GM23338 (cell line): ENCODE measurements around the gene MUL1. TPM values are rescaled to one million over a fixed set of nuclear protein-coding genes. Genes with fewer than 3 reads are reported as not detected.

Experiments
- ATAC-seq: fragments of 200-7000 bp; cut with Tn5 transposase; 3 replicates; pipeline ENCODE4 v1.9.1; 2020
- DNase-seq: peaks from one replicate; pipeline ENCODE4 v3.0.0-alpha.2; 2015; ENCODE audit warnings: low spot score
- H2AFZ ChIP-seq: fragments of 200-600 bp; sonication (generic); 2 replicates; pipeline ENCODE4 v1.8.0; 2016; ENCODE audit warnings: antibody characterized with exemption, mild to moderate bottlenecking, moderate library complexity
- H3F3A ChIP-seq: fragments of 200-600 bp; sonication (generic); replicated peaks from 2 replicates; pipeline ENCODE4 v1.8.0; 2017; ENCODE audit warnings: antibody characterized with exemption, mixed run types, low read depth
- H3K27ac ChIP-seq: fragments of 200-600 bp; sonication (generic); 2 replicates; pipeline ENCODE4 v1.6.1; 2016; ENCODE audit warnings: low read depth
- H3K27me3 ChIP-seq: fragments of 200-600 bp; sonication (generic); 2 replicates; pipeline ENCODE4 v1.8.0; 2016; ENCODE audit warnings: mild to moderate bottlenecking, mixed run types, moderate library complexity; ENCODE audit not compliant: insufficient read depth
- H3K36me3 ChIP-seq: fragments of 200-600 bp; sonication (generic); 2 replicates; pipeline ENCODE4 v1.8.0; 2016; ENCODE audit warnings: mild to moderate bottlenecking; ENCODE audit not compliant: insufficient read depth
- H3K4me1 ChIP-seq: fragments of 200-600 bp; sonication (generic); 2 replicates; pipeline ENCODE4 v1.8.0; 2016; ENCODE audit warnings: mild to moderate bottlenecking, moderate library complexity; ENCODE audit not compliant: insufficient read depth
- H3K4me2 ChIP-seq: fragments of 200-600 bp; sonication (generic); 2 replicates; pipeline ENCODE4 v1.7.1; 2017; ENCODE audit warnings: mixed run types
- H3K4me3 ChIP-seq: fragments of 200-600 bp; sonication (generic); 2 replicates; pipeline ENCODE4 v1.6.1; 2016; ENCODE audit warnings: mixed run types
- H3K79me2 ChIP-seq: fragments of 200-600 bp; sonication (generic); replicated peaks from 2 replicates; pipeline ENCODE4 v1.8.0; 2017; ENCODE audit warnings: mild to moderate bottlenecking; ENCODE audit not compliant: insufficient read depth
- H3K9me2 ChIP-seq: fragments of 200-600 bp; sonication (generic); 2 replicates; pipeline ENCODE4 v1.8.0; 2017; ENCODE audit not compliant: insufficient read depth
- H4K20me1 ChIP-seq: fragments of 200-600 bp; sonication (generic); replicated peaks from 2 replicates; pipeline ENCODE4 v1.8.0; 2017; ENCODE audit warnings: mild to moderate bottlenecking; ENCODE audit not compliant: insufficient read depth
- H3K27ac Mint-ChIP-seq: 2 replicates; pipeline ENCODE4 v1.8.0; 2020; ENCODE audit warnings: inconsistent platforms, mild to moderate bottlenecking, moderate library complexity, mixed read lengths
- H3K27me3 Mint-ChIP-seq: 3 replicates; pipeline ENCODE4 v1.8.0; 2022; ENCODE audit warnings: low read depth, mild to moderate bottlenecking, moderate library complexity, mixed read lengths, inconsistent platforms; ENCODE audit not compliant: insufficient read depth, poor library complexity
- H3K36me3 Mint-ChIP-seq: 3 replicates; pipeline ENCODE4 v1.8.0; 2021; ENCODE audit warnings: low read depth, mild to moderate bottlenecking, inconsistent platforms, moderate library complexity, mixed read lengths
- H3K4me1 Mint-ChIP-seq: 3 replicates; pipeline ENCODE4 v1.8.0; 2020; ENCODE audit warnings: mild to moderate bottlenecking, inconsistent platforms, mixed read lengths
- H3K4me3 Mint-ChIP-seq: 3 replicates; pipeline ENCODE4 v1.8.0; 2021; ENCODE audit warnings: moderate library complexity, mild to moderate bottlenecking, inconsistent platforms, mixed read lengths
- H3K9me3 Mint-ChIP-seq: 3 replicates; pipeline ENCODE4 v1.8.0; 2020; ENCODE audit warnings: moderate library complexity, mild to moderate bottlenecking, inconsistent platforms, mixed read lengths
- CREB1 ChIP-seq: fragments of 250-450 bp; sonication (Bioruptor Pico); IDR thresholded peaks from 2 replicates; pipeline ENCODE4 v1.5.0; 2020; ENCODE audit warnings: low read depth, mild to moderate bottlenecking, moderate library complexity
- CTCF ChIP-seq, 2 experiments: fragments of 200-600 bp in 1 of 2; sonication (generic) in 1 of 2; conservative IDR thresholded peaks; 2 replicates each; pipeline versions ENCODE4 v1.5.1 to v1.6.1; 2016 to 2017; ENCODE audit warnings: antibody characterized with exemption in 2 of 2, low read depth in 2 of 2, mild to moderate bottlenecking in 2 of 2, moderate library complexity in 1 of 2
- ETS1 ChIP-seq: IDR thresholded peaks from 2 replicates; pipeline ENCODE4 v1.6.1; 2016; ENCODE audit warnings: antibody characterized with exemption
- EZH2 ChIP-seq: fragments of 200-600 bp; sonication (generic); IDR thresholded peaks from one replicate; pipeline ENCODE4 v1.8.0; 2017; ENCODE audit warnings: antibody characterized with exemption, mild to moderate bottlenecking, low read depth; ENCODE audit not compliant: unreplicated experiment
- JUNB ChIP-seq: IDR thresholded peaks from one replicate; pipeline ENCODE4 v1.6.1; 2016; ENCODE audit warnings: antibody characterized with exemption; ENCODE audit not compliant: unreplicated experiment
- POLR2AphosphoS5 ChIP-seq: IDR thresholded peaks from 2 replicates; pipeline ENCODE4 v1.6.1; 2016; ENCODE audit warnings: antibody characterized with exemption, low read depth
- REST ChIP-seq: IDR thresholded peaks from one replicate; pipeline ENCODE4 v1.6.1; 2018; ENCODE audit warnings: antibody characterized with exemption; ENCODE audit not compliant: unreplicated experiment
- STAT1 ChIP-seq: IDR thresholded peaks from one replicate; pipeline ENCODE4 v1.6.1; 2016; ENCODE audit warnings: antibody characterized with exemption; ENCODE audit not compliant: unreplicated experiment
- polyA plus RNA-seq: library from polyadenylated mRNA; unstranded; fragments of >200 nt; fragmentation: Nextera tagmentation; extraction: Ambion mirVana; gene quantifications from 2 replicates; pipeline ENCODE4 v1.2.1, GENCODE V29; 2016
- total RNA-seq: library from RNA; depleted of rRNA; stranded (reverse); fragments of >200 nt; shearing (Covaris generic); gene quantifications from 2 replicates; pipeline ENCODE4 v1.2.3, GENCODE V29; 2014

Gene MUL1
- total and polyA plus RNA-seq, 2 experiments from 2014 or later = 8.9 to 26.2 TPM

GRCh38 chr1:20483833-20484518, 24.0 kb downstream of the MUL1 start:
- DNase-seq (peak; percentile 69), ATAC-seq (peak; percentile 31)
- Histone ChIP-seq H3K36me3 (no peaks in the 10 kb centered on the region), H3K27me3 (peaks cover 70% of the 10 kb centered on the region), H3F3A (peaks cover 11% of the 10 kb centered on the region; the same call in 1 of the 2 replicates), H3K4me2 (peak overlapping the region; percentile 97), H4K20me1 (0 out of 2 replicates have a peak, but pooled peaks cover 4% of the 10 kb centered on the region), H3K4me1 (peaks cover 47% of the 10 kb centered on the region), H3K79me2 (no peaks in the 10 kb centered on the region), H3K4me3 (peak overlapping the region; percentile 73), H3K27ac (no peak overlapping the region), H3K9me2 (no peaks in the 10 kb centered on the region), H2AFZ (peak overlapping the region; percentile 93)
- H3K36me3 Mint-ChIP-seq = no peaks in the 10 kb centered on the region
- no peak for TF ChIP-seq REST
- no peak for TF ChIP-seq POLR2AphosphoS5
- no peak for TF ChIP-seq CREB1 (CRISPR knock-in tag)
- no peak for TF ChIP-seq JUNB
- no peak for TF ChIP-seq ETS1
- peak; percentile 52 for TF ChIP-seq EZH2
- TF ChIP-seq CTCF (conservative IDR thresholded peaks at IDR 0.05; ENCODE audit: low read depth in 2 of 2) = peak in 1 of 2 experiments; percentile 41
- TF ChIP-seq STAT1 = no peak
- peaks cover 43% of the 10 kb centered on the region for H3K27me3 Mint-ChIP-seq
- H3K4me3 Mint-ChIP-seq = peak overlapping the region; percentile 81
- peaks cover 44% of the 10 kb centered on the region for H3K4me1 Mint-ChIP-seq
- H3K27ac Mint-ChIP-seq = no peak overlapping the region
- H3K9me3 Mint-ChIP-seq = no peaks in the 10 kb centered on the region; the same call in 2 of the 3 replicates
